Tongue (tissue), 2 donors: ENCODE data around the gene ZNF697. TPM values are rescaled to one million over a fixed set of nuclear protein-coding genes. Genes with fewer than 3 reads are reported as not detected.
A peak's percentile ranks its signal among the peaks of the same experiment; 100 is the strongest.
"Not testable (repeated sequence)": the region's sequence is repeated elsewhere in the genome, so short reads cannot be mapped to it uniquely, and the experiment has no call there.

ENCODE experiments used
- DNase-seq: peaks from one replicate; pipeline ENCODE4 v3.0.0-alpha.2; 2015
- total RNA-seq: library from RNA; depleted of rRNA; stranded (reverse); fragments of >200 nt; gene quantifications from one replicate; pipeline ENCODE4 v1.2.3, GENCODE V29; 2014

The ZNF697 gene
- total RNA-seq = 15.0 TPM

DNA sequence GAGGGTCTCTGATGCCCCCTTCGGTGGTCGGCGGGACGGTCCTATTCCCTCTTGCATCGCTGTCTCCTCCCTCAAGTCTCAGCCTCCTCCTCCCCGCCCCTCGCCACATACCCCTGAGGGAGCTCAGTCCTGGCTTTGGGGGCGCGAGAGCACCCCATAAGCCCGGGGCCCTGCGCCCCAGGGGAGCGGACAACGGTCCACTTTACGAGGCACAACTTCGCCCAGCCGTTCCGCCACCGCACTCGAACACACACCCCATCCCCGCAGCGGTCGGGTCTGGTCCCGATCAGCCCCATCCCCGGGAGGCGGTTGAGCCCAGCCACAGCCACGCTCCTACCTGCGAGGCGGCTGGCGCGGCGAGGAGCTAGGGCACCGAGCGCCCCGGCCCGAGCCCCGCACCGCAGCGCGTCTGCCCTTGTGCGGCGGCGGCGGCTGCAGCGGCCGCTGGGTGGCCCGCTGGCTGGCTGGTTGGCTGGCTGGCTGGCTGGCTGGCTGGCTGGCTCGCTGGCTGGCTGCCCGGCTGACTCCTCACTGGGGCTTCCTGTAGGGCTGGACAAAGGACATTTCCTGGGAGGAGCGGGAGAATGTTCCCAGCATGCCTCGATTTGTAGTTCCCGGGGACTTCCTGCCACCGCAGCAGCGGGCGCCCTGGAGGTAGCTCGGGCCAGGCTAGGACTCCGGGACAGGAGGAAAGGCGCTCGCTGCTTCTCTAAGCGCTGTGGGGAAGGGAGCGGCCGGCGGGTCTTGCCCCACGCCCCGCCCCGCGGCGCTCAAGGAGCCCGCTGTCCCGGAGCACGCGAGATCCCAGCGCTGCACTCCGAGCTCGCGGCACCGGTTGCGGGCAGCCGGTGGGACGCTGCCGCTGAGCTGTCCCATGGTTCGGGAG, at the start of gene ZNF697:
Gene ZNF697 (minus strand): TSS at position 533 of the 886 bp plus-strand sequence. CDS start 22,166 bp downstream, outside the sequence.
- peak; percentile 97 for DNase-seq

GRCh38 chr1:119697598-119697997, 49.5 kb upstream of the ZNF697 start:
- no peak for DNase-seq

DNA sequence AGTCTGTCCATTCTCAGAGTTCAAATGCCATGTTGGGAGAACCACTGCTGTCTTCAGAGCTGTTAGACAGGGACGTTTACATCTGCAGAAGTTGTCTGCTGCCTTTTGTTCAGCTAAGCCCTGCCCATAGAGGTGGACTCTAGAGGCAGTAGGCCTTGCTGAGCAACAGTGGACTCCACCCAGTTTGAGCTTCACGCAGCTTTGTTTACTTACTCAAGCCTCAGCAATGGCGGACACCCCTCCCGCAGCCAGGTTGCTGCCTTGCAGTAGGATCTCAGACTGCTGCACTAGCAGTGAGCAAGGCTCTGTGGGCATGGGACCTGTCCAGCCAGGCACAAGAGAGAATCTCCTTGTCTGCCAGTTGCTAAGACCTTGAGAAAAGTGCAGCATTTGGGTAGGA, 48.8 kb upstream of the ZNF697 start:
- DNase-seq = not testable (repeated sequence)

DNA sequence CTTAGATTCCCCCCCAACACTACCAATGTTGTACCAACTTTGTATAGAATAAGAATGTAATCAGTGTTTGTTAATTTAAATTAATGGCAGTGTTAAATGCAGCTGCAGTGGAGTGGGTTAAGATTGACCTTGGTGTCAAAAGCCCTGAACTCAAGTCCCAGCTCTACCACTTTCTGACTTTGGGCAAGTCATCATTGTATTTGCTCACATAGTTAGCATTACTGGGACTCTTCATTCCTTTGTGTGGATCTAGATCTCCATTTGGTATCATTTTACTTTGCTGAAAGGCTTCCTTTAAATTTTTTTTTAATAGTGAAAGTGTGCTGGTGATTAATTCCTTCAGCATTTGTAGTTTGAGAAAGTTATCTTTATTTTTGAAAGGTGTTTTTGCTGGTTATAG, 41.4 kb upstream of the ZNF697 start:
- DNase-seq = no peak

GRCh38 chr1:119688810-119689209, 40.7 kb upstream of the ZNF697 start:
- DNase-seq = no peak

- DNase-seq = no peak
These were observed 39.5 kb upstream of the ZNF697 start for GRCh38 chr1:119687434-119688079.

DNA sequence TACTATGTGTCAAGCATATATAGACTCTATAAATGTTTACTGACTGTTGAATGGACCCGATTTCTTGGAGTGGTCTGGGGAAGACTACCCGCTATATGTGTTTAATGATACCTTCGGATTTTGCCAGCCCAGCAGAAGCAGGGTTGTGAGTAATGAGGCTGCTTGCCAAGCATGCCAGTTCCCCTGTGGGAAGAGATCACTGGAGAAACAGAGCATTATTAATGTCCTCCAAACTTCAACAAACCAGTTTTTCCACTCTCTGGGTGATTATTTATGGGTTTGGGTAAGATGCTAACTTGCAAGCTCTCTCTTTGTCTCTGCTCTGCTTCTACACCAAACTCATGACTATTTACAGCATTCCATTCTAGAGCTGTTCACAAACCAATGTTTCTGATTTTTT, 38.6 kb upstream of the ZNF697 start:
- DNase-seq = peak; percentile 49

DNA sequence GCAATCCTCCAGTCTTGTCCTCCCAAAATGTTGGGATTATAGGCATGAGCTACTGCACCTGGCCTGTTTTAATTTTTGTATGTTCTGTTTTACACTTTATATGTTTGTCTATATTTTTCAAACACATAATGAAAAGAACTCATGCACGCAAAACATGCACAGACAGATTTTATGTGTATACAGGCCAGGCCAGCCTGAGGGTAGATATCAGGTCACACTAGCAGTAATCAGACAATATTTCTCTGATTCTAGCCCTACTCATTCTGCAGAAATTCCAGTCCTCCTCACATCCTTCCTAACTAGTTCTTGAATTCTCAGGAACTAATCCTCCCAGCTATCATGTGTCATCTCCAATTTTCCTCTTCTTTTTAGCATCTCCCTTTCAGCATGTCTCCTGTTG, 35.8 kb upstream of the ZNF697 start:
- no peak for DNase-seq

DNA sequence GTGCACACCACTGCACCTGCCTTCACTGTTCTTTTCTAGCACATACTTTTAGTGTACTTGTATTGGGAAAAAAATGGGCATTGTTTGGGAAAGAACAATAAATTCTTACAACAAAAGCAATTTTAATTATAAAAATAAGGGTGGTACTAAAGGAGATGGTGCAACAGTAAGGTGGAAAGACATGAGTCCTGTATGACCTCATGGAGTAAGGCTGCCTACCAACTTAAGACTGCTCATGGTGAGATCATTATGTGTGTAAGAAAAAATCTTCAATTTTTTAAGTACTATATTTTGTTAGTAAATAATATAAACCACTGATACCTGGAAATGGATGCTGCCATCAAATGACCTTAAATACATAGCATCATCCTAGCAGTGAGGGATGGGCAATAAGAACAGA, 34.1 kb upstream of the ZNF697 start:
- no peak for DNase-seq

DNA sequence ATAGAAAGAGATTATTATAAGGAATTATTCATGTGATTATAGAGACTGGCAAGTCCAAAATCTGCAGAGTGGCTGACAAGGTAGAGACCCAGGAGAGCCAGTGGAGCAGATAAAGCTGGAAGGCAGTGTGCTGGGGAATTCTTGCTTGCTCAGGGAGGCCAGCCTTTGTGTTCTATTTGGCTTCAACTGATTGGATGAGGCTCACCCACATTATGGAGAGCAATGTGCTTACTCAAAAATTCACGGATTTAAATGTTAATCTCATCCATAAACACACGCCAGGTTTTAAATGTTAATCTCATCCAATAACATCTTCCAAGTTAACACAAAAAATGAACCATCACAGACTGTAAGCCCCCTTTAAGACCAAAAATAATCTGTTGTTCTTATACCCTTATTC, 33.5 kb upstream of the ZNF697 start:
- no peak for DNase-seq

DNA sequence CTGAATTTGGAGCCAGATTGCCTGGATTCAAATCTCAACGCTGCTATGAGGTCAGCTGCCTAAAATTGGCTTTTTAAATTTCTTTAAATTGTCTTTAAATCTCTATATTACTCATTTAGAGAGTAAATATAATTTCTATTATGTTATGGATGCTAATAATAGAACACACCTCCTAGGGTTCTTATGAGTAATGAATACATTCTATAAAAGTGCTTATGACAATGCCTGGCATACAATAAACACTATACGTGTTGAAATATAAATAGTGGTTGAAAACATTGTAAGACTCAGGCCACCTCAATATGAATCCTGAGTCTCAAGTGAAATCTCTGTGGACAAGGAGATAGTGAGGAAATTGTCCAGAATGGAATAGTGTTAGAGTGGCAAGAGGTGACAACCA, 32.7 kb upstream of the ZNF697 start:
- DNase-seq = no peak

DNA sequence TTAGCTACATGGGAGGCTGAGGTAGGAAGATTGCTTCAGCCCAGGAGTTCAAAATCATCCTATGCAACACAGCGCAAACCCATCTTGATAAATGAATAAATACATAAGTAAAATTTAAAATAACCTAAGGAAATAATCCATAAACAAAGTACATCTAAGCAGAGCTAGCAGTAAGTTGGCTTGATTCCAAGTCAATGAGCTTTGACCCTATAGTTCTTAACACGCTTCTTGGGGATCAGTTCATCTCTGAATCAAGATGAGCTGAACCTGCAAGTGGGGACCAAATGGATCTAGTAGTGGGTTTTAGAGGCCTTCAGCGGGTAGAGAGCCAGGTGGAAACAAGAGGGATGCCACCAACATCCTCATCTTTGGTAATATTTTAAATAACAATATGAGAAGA, 32.1 kb upstream of the ZNF697 start:
- no peak for DNase-seq

DNA sequence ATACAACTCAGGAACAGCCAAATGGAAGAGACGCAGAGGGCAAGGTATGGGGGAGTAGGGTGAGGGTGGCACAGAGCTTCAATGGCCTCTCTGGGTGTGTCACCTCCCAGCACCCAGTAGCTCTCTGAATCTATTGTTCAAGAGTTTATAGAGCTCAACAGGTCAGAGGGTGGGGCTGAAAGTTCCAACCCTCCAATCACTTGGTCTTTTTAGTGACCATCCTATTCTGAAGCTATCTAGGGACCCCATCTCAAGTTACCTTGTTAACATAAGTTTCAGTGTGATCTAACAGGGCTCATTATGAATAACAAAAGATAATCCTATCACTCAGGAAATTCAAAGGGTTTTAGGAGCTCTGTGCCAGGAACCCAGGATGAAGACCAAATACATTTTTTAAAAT, 31.2 kb upstream of the ZNF697 start:
- no peak for DNase-seq

GRCh38 chr1:119676571-119677206, 28.6 kb upstream of the ZNF697 start:
- peak; percentile 12 for DNase-seq

- peak; percentile 94 for DNase-seq
These were observed 27.6 kb upstream of the ZNF697 start for GRCh38 chr1:119675349-119676345.

- peak; percentile 65 for DNase-seq
These were observed 26.8 kb upstream of the ZNF697 start for GRCh38 chr1:119674835-119675289.

DNA sequence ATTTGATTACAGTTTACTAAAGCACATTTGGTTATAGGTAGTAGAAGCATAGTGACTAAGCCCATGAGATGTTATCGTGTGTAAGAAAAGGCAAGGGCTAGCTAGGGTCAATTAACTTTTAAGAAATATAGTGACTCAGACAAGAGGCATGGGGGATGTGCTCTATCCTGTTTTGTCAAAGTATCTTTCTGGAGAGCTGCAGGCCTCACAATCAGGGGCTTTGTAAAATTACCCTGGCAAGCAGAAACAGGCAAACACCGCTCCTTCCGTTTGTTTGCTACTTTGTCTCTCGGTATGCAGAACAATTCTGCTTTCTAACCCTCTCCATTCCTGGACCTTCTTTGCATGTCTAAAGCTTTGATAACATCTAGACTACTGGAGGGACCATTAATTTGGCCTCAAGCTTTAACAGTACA, 26.1 kb upstream of the ZNF697 start:
- DNase-seq = peak; percentile 21

GRCh38 chr1:119673171-119673940, 25.3 kb upstream of the ZNF697 start:
- no peak for DNase-seq

DNA sequence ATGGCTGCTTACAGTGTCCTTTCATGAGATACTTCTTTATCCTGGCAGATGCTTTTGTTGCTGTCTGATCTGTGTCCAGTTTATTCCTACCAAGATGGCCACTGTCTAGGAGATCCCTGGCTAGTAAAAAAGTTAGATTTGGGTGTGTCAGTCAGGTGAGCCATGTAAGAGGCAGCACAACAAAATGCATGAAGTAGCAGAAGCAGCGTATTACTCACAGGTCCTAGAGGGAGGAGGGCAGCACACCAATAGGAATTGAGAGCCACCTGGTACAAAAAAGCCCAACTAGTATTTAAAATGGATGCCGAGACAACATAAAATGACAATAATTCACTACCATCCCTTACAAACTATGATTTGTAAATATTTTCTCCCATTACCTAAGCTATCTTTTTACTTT, 22.8 kb upstream of the ZNF697 start:
- no peak for DNase-seq

- no peak for DNase-seq
These were observed 19.1 kb upstream of the ZNF697 start for GRCh38 chr1:119667173-119667572.

- no peak for DNase-seq
These were observed 16.0 kb upstream of the ZNF697 start for GRCh38 chr1:119664067-119664466.
